Measurements from ENCODE around the gene TACO1. TPM values are rescaled to one million over a fixed set of nuclear protein-coding genes. Genes with fewer than 3 reads are reported as not detected.

Gene TACO1
- polyA plus RNA-seq, 2 of the 4 experiments (the other 2 are of a cell fraction) = 49.1 to 49.9 TPM

- H3K9me3 ChIP-seq = no peaks in the 10 kb centered on the region
- POLR2A ChIA-PET = no interaction called here
- no peak overlapping the region for H3K27ac ChIP-seq
- CTCF ChIA-PET = interaction anchor here (0.7 to 2.8 kb wide), 13 partner anchors 9 to 165 kb away, joined by 3 to 22 read pairs (median 4); partner anchors contain the start of gene CYB561
- ATAC-seq = peak; percentile 27 to 51; a peak in 2 of 6 replicates
- H3K4me1 ChIP-seq = peaks cover 8% of the 10 kb centered on the region; the same call in 1 of the 3 replicates
- H3K4me3 ChIP-seq = no peak overlapping the region
- WGBS (ENCODE audit: missing lambda C conversion rate) = 91% methylated on average over 1 of the region's 1 CpG
- TF ChIP-seq RCOR1 (IDR thresholded peaks at IDR 0.05; ENCODE audit: low read depth, low read length) (no peak), GATA3 (IDR thresholded peaks at IDR 0.05; ENCODE audit: borderline replicate concordance) (peak; percentile 48; the same call in 1 of the 2 replicates)
- FAIRE-seq = no peak
- no peak overlapping the region; the same call in 2 of the 3 replicates for H3K4me2 ChIP-seq
- DNase-seq (ENCODE audit: low read depth in 1 of 2, low spot score in 1 of 2) = peak in 1 of 2 experiments; percentile 21
Observed at GRCh38 chr17:63571632-63572310, 28.9 kb upstream of the TACO1 start.

DNA sequence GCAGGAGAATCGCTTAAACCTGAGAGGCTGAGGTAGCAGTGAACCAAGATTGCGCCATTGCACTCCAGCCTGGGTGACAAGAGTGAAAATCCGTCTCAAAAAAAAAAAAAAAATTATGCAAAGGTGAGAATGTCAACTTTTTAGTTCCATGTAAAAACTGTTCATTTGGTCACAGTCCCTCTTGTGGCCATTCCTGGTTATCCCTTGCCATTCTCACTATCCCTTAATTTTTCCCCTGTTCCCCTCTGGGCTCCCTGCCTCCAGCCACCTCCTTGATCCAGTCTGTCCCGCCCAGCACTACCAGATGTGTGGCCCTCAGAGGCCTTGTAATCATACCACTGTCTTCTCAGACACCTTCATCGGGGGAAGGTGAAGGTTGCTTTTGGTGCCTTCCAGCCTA, 27.1 kb upstream of the TACO1 start:
- Histone ChIP-seq H3K4me2 (no peak overlapping the region), H3K27ac (no peak overlapping the region), H3K9me3 (no peaks in the 10 kb centered on the region), H3K4me1 (peaks cover 8% of the 10 kb centered on the region; the same call in 1 of the 3 replicates), H3K4me3 (no peak overlapping the region)
- WGBS (ENCODE audit: missing lambda C conversion rate) = 74% methylated on average over 5 of the region's 5 CpGs
- FAIRE-seq = no peak
- POLR2A ChIA-PET = no interaction called here
- peak; percentile 81 to 83; a peak in 5 of 6 replicates for ATAC-seq
- CTCF ChIA-PET = interaction anchor here (0.6 to 3.9 kb wide), 10 partner anchors 9 to 147 kb away, joined by 3 to 22 read pairs (median 4); partner anchors contain the start of gene DCAF7
- peak; percentile 21 to 54 for DNase-seq (ENCODE audit: low read depth in 1 of 2, low spot score in 1 of 2)
- TF ChIP-seq BHLHE40 (IDR thresholded peaks at IDR 0.05; ENCODE audit: low read depth, low read length) (no peak), CTCF (IDR thresholded peaks at IDR 0.05) (peak; percentile 38; the same call in 2 of the 3 replicates), MAZ (IDR thresholded peaks at IDR 0.05; ENCODE audit: borderline replicate concordance, low read depth, low read length) (no peak), RAD21 (conservative IDR thresholded peaks at IDR 0.05 in 1 of 2, IDR thresholded peaks at IDR 0.05 in 1 of 2) (peak; percentile 24 to 43; a peak in 1 of 5 replicates)

DNA sequence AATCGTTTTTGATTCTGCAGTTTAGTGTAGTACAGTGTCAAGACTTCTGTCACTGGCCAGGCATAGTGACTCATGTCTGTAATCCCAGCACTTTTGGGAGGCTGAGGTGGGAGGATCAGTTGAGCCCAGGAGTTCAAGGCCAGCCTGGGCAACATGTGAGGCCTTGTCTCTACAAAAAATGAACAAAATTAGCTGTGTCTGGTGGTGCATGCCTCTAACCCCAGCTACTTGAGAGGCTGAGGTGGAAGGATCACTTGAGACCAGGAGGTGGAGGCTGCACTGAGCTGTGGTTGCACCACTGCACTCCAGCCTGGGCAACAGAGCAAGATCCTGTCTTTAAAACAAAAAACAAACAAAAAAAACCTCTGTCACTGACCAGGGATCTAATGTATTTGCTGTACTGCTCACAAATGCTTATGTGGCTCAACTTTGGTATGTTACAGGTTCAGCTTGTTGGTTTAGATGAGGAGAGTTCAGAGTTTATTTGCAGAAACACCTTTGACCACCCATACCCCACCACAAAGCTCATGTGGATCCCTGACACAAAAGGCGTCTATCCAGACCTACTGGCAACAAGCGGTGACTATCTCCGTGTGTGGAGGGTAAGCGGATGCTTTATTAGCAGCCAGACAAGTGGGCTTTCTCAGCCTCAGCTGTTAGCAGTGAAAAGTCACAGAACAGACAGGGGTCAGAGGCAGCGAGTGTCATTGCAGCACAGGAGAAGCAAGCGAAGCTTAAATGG, 22.5 kb upstream of the TACO1 start:
- DNase-seq (ENCODE audit: low read depth in 1 of 2, low spot score in 1 of 2) = no peak
- ChIA-PET CTCF (interaction anchor here (0.6 to 5.3 kb wide), 6 partner anchors 9 to 649 kb away, joined by 3 to 33 read pairs (median 3); no protein-coding TSS in a partner anchor), POLR2A (no interaction called here)
- Histone ChIP-seq H3K9me3 (no peaks in the 10 kb centered on the region), H3K4me1 (no peaks in the 10 kb centered on the region), H3K4me3 (no peak overlapping the region), H3K4me2 (no peak overlapping the region), H3K27ac (no peak overlapping the region)
- ATAC-seq = no peak
- WGBS (ENCODE audit: missing lambda C conversion rate) = 80% methylated on average over 7 of the region's 7 CpGs
- no peak for FAIRE-seq
- no peak for TF ChIP-seq RNF2 (IDR thresholded peaks at IDR 0.05; ENCODE audit: borderline replicate concordance, low read depth)
- TF ChIP-seq TFCP2L1 (CRISPR knock-in tag; IDR thresholded peaks at IDR 0.05) = no peak
- no peak for TF ChIP-seq FOSL2 (IDR thresholded peaks at IDR 0.05)
- TF ChIP-seq FOSL2 (CRISPR knock-in tag; IDR thresholded peaks at IDR 0.05) = no peak
- TF ChIP-seq KDM5A (IDR thresholded peaks at IDR 0.05) = no peak
- no peak for TF ChIP-seq RFX5 (IDR thresholded peaks at IDR 0.05)
- no peak for TF ChIP-seq RCOR1 (IDR thresholded peaks at IDR 0.05; ENCODE audit: low read depth, low read length)
- no peak for TF ChIP-seq ZNF302 (CRISPR knock-in tag; IDR thresholded peaks at IDR 0.05)
- no peak for TF ChIP-seq POLR2A (IDR thresholded peaks at IDR 0.05; ENCODE audit: low read length)
- no peak for TF ChIP-seq ZC3H11A (IDR thresholded peaks at IDR 0.05)
- TF ChIP-seq MYC (IDR thresholded peaks at IDR 0.05; ENCODE audit: borderline replicate concordance, low read length) = no peak
- TF ChIP-seq RARB (CRISPR knock-in tag; IDR thresholded peaks at IDR 0.05) = no peak
- TF ChIP-seq GATA3 (IDR thresholded peaks at IDR 0.05; ENCODE audit: borderline replicate concordance) = no peak
- TF ChIP-seq, protein P1, sequence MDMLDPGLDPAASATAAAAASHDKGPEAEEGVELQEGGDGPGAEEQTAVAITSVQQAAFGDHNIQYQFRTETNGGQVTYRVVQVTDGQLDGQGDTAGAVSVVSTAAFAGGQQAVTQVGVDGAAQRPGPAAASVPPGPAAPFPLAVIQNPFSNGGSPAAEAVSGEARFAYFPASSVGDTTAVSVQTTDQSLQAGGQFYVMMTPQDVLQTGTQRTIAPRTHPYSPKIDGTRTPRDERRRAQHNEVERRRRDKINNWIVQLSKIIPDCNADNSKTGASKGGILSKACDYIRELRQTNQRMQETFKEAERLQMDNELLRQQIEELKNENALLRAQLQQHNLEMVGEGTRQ (IDR thresholded peaks at IDR 0.05) = no peak
- no peak for TF ChIP-seq JUN (IDR thresholded peaks at IDR 0.05)
- no peak for TF ChIP-seq ESRRA (IDR thresholded peaks at IDR 0.05; ENCODE audit: borderline replicate concordance, low read length)
- TF ChIP-seq NR3C1 (IDR thresholded peaks at IDR 0.05) = no peak
- TF ChIP-seq FOSB (CRISPR knock-in tag; IDR thresholded peaks at IDR 0.05) = no peak
- TF ChIP-seq MAFK (IDR thresholded peaks at IDR 0.05; ENCODE audit: partially characterized antibody) = no peak
- no peak for TF ChIP-seq JUNB (IDR thresholded peaks at IDR 0.05)
- no peak for TF ChIP-seq BHLHE40 (IDR thresholded peaks at IDR 0.05; ENCODE audit: low read depth, low read length)

All from A549 (cell line).